Measurements from ENCODE around the gene ZNF687. TPM values are rescaled to one million over a fixed set of nuclear protein-coding genes. Genes with fewer than 3 reads are reported as not detected.

Gene ZNF687
- total RNA-seq, 1 experiment from 2014 or later: 56.8 TPM

DNA sequence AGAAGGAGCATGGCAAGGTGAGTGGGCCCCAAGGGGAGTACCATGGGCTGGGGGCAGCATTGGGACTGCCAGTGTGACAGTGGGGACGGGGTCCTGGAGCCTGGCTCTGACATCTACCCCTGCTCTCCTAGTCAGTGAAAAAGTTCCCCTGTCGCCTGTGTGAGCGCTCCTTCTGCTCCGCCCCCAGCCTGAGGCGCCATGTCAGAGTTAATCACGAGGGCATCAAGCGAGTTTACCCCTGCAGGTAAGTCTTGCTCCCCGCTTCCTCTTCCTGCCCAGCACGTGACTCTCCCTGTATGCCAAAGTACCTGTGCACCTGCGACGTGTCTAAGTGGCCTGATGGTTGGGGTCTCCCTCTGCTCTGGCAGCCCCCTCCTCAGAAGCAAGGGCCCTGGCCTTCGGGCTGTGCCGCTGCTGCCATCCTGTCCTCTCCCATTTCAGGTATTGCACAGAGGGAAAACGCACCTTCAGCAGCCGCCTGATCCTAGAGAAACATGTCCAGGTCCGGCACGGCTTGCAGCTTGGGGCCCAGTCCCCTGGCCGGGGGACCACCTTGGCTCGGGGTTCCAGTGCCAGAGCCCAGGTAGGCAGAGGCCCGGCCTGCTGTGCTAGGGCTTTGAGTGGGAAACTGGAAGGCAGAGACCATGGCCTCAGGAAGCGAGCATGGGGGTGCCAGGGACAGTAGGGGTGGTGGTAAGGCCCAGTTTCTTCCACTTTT, 8.1 kb downstream of the ZNF687 start (continued):
- TF ChIP-seq, protein P1, sequence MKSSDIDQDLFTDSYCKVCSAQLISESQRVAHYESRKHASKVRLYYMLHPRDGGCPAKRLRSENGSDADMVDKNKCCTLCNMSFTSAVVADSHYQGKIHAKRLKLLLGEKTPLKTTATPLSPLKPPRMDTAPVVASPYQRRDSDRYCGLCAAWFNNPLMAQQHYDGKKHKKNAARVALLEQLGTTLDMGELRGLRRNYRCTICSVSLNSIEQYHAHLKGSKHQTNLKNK (CRISPR knock-in tag; IDR thresholded peaks at IDR 0.05): no peak
- TF ChIP-seq ELF4 (CRISPR knock-in tag; IDR thresholded peaks at IDR 0.05; ENCODE audit: low read depth) (no peak), KAT7 (CRISPR knock-in tag; IDR thresholded peaks at IDR 0.05; ENCODE audit: borderline replicate concordance) (no peak), NFYB (CRISPR knock-in tag; conservative IDR thresholded peaks at IDR 0.05; ENCODE audit: low read depth) (no peak), MYBL2 (CRISPR knock-in tag; IDR thresholded peaks at IDR 0.05) (no peak), ZNF263 (CRISPR knock-in tag; IDR thresholded peaks at IDR 0.05; ENCODE audit: low read depth) (no peak), GRHL2 (CRISPR knock-in tag; IDR thresholded peaks at IDR 0.05; ENCODE audit: insufficient replicate concordance, severe bottlenecking) (no peak), OVOL2 (CRISPR knock-in tag; IDR thresholded peaks at IDR 0.05; ENCODE audit: borderline replicate concordance) (no peak), RORB (CRISPR knock-in tag; IDR thresholded peaks at IDR 0.05) (no peak), NFATC4 (CRISPR knock-in tag; IDR thresholded peaks at IDR 0.05) (no peak)
- TF ChIP-seq, protein P2, sequence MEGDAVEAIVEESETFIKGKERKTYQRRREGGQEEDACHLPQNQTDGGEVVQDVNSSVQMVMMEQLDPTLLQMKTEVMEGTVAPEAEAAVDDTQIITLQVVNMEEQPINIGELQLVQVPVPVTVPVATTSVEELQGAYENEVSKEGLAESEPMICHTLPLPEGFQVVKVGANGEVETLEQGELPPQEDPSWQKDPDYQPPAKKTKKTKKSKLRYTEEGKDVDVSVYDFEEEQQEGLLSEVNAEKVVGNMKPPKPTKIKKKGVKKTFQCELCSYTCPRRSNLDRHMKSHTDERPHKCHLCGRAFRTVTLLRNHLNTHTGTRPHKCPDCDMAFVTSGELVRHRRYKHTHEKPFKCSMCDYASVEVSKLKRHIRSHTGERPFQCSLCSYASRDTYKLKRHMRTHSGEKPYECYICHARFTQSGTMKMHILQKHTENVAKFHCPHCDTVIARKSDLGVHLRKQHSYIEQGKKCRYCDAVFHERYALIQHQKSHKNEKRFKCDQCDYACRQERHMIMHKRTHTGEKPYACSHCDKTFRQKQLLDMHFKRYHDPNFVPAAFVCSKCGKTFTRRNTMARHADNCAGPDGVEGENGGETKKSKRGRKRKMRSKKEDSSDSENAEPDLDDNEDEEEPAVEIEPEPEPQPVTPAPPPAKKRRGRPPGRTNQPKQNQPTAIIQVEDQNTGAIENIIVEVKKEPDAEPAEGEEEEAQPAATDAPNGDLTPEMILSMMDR (IDR thresholded peaks at IDR 0.05): no peak
- TF ChIP-seq, protein P3, sequence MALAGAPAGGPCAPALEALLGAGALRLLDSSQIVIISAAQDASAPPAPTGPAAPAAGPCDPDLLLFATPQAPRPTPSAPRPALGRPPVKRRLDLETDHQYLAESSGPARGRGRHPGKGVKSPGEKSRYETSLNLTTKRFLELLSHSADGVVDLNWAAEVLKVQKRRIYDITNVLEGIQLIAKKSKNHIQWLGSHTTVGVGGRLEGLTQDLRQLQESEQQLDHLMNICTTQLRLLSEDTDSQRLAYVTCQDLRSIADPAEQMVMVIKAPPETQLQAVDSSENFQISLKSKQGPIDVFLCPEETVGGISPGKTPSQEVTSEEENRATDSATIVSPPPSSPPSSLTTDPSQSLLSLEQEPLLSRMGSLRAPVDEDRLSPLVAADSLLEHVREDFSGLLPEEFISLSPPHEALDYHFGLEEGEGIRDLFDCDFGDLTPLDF (CRISPR knock-in tag; IDR thresholded peaks at IDR 0.05): no peak
- TF ChIP-seq, protein P4, sequence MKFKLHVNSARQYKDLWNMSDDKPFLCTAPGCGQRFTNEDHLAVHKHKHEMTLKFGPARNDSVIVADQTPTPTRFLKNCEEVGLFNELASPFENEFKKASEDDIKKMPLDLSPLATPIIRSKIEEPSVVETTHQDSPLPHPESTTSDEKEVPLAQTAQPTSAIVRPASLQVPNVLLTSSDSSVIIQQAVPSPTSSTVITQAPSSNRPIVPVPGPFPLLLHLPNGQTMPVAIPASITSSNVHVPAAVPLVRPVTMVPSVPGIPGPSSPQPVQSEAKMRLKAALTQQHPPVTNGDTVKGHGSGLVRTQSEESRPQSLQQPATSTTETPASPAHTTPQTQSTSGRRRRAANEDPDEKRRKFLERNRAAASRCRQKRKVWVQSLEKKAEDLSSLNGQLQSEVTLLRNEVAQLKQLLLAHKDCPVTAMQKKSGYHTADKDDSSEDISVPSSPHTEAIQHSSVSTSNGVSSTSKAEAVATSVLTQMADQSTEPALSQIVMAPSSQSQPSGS (CRISPR knock-in tag; IDR thresholded peaks at IDR 0.05; ENCODE audit: borderline replicate concordance, low read depth): no peak

DNA sequence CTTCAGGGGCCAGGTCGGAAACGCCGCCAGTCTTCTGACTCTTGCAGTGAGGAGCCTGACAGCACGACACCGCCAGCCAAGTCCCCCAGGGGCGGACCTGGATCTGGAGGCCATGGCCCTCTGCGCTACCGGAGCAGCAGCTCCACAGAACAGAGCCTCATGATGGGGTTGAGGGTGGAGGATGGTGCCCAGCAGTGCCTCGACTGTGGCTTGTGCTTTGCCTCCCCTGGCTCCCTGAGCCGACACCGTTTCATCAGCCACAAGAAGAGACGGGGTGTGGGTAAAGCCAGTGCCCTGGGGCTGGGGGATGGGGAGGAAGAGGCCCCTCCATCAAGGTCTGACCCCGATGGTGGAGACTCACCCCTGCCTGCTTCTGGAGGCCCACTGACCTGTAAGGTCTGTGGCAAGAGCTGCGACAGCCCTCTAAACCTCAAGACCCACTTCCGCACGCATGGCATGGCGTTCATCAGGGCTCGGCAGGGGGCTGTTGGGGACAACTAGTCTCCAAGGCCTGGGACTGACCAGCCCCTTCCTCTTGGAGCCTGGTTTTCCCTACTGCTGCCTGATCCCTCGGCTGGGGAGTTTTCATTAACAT, 8.7 kb downstream of the ZNF687 start:
- peaks cover 30% of the 10 kb centered on the region for H3K4me1 Mint-ChIP-seq
- H3K4me3 Mint-ChIP-seq: no peak overlapping the region
- no peak for ATAC-seq
- no peaks in the 10 kb centered on the region for H3K27me3 Mint-ChIP-seq (ENCODE audit: low read depth)
- no peak for DNase-seq (ENCODE audit: low spot score)
- ChIA-PET POLR2A (no interaction called here), CTCF (no interaction called here)
- no peaks in the 10 kb centered on the region for H3K9me3 Mint-ChIP-seq
- no peak overlapping the region for H3K27ac Mint-ChIP-seq
- H3K36me3 Mint-ChIP-seq: peaks cover 53% of the 10 kb centered on the region
- no peak for TF ChIP-seq MXD4 (CRISPR knock-in tag; IDR thresholded peaks at IDR 0.05; ENCODE audit: borderline replicate concordance)
- TF ChIP-seq RELA (CRISPR knock-in tag; IDR thresholded peaks at IDR 0.05; ENCODE audit: borderline replicate concordance): no peak
- no peak for TF ChIP-seq NFYB (CRISPR knock-in tag; conservative IDR thresholded peaks at IDR 0.05; ENCODE audit: low read depth)
- no peak for TF ChIP-seq ZNF317 (CRISPR knock-in tag; IDR thresholded peaks at IDR 0.05; ENCODE audit: borderline replicate concordance, low read depth)
- no peak for TF ChIP-seq ZNF138 (CRISPR knock-in tag; conservative IDR thresholded peaks at IDR 0.05)
- TF ChIP-seq, protein P1 (CRISPR knock-in tag; IDR thresholded peaks at IDR 0.05): no peak
- TF ChIP-seq FOXJ3 (CRISPR knock-in tag; IDR thresholded peaks at IDR 0.05; ENCODE audit: borderline replicate concordance): no peak
- no peak for TF ChIP-seq OVOL2 (CRISPR knock-in tag; IDR thresholded peaks at IDR 0.05; ENCODE audit: borderline replicate concordance)
- TF ChIP-seq, protein P5, sequence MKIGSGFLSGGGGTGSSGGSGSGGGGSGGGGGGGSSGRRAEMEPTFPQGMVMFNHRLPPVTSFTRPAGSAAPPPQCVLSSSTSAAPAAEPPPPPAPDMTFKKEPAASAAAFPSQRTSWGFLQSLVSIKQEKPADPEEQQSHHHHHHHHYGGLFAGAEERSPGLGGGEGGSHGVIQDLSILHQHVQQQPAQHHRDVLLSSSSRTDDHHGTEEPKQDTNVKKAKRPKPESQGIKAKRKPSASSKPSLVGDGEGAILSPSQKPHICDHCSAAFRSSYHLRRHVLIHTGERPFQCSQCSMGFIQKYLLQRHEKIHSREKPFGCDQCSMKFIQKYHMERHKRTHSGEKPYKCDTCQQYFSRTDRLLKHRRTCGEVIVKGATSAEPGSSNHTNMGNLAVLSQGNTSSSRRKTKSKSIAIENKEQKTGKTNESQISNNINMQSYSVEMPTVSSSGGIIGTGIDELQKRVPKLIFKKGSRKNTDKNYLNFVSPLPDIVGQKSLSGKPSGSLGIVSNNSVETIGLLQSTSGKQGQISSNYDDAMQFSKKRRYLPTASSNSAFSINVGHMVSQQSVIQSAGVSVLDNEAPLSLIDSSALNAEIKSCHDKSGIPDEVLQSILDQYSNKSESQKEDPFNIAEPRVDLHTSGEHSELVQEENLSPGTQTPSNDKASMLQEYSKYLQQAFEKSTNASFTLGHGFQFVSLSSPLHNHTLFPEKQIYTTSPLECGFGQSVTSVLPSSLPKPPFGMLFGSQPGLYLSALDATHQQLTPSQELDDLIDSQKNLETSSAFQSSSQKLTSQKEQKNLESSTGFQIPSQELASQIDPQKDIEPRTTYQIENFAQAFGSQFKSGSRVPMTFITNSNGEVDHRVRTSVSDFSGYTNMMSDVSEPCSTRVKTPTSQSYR (CRISPR knock-in tag; IDR thresholded peaks at IDR 0.05): no peak
- TF ChIP-seq TEAD4 (CRISPR knock-in tag; IDR thresholded peaks at IDR 0.05): no peak
- TF ChIP-seq, protein P6, sequence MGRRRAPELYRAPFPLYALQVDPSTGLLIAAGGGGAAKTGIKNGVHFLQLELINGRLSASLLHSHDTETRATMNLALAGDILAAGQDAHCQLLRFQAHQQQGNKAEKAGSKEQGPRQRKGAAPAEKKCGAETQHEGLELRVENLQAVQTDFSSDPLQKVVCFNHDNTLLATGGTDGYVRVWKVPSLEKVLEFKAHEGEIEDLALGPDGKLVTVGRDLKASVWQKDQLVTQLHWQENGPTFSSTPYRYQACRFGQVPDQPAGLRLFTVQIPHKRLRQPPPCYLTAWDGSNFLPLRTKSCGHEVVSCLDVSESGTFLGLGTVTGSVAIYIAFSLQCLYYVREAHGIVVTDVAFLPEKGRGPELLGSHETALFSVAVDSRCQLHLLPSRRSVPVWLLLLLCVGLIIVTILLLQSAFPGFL (CRISPR knock-in tag; IDR thresholded peaks at IDR 0.05; ENCODE audit: borderline replicate concordance): no peak
- TF ChIP-seq GRHL2 (CRISPR knock-in tag; IDR thresholded peaks at IDR 0.05; ENCODE audit: insufficient replicate concordance, severe bottlenecking): no peak
- TF ChIP-seq GABPB1 (CRISPR knock-in tag; IDR thresholded peaks at IDR 0.05): no peak
- no peak for TF ChIP-seq ZNF232 (CRISPR knock-in tag; IDR thresholded peaks at IDR 0.05)
- TF ChIP-seq ZNF671 (CRISPR knock-in tag; IDR thresholded peaks at IDR 0.05): no peak
- TF ChIP-seq, protein P7, sequence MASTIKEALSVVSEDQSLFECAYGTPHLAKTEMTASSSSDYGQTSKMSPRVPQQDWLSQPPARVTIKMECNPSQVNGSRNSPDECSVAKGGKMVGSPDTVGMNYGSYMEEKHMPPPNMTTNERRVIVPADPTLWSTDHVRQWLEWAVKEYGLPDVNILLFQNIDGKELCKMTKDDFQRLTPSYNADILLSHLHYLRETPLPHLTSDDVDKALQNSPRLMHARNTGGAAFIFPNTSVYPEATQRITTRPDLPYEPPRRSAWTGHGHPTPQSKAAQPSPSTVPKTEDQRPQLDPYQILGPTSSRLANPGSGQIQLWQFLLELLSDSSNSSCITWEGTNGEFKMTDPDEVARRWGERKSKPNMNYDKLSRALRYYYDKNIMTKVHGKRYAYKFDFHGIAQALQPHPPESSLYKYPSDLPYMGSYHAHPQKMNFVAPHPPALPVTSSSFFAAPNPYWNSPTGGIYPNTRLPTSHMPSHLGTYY (CRISPR knock-in tag; IDR thresholded peaks at IDR 0.05): no peak
